NCI-H2029 (cell line): ENCODE measurements around the gene DGUOK.
A peak's percentile ranks its signal among the peaks of the same experiment; 100 is the strongest.
"Not testable (repeated sequence)": the region's sequence is repeated elsewhere in the genome, so short reads cannot be mapped to it uniquely, and the experiment has no call there.

ENCODE experiments used
- DNase-seq: peaks from one replicate; lab custom pipeline; 2025; lab: John Stamatoyannopoulos, UW

The DGUOK gene

DNA sequence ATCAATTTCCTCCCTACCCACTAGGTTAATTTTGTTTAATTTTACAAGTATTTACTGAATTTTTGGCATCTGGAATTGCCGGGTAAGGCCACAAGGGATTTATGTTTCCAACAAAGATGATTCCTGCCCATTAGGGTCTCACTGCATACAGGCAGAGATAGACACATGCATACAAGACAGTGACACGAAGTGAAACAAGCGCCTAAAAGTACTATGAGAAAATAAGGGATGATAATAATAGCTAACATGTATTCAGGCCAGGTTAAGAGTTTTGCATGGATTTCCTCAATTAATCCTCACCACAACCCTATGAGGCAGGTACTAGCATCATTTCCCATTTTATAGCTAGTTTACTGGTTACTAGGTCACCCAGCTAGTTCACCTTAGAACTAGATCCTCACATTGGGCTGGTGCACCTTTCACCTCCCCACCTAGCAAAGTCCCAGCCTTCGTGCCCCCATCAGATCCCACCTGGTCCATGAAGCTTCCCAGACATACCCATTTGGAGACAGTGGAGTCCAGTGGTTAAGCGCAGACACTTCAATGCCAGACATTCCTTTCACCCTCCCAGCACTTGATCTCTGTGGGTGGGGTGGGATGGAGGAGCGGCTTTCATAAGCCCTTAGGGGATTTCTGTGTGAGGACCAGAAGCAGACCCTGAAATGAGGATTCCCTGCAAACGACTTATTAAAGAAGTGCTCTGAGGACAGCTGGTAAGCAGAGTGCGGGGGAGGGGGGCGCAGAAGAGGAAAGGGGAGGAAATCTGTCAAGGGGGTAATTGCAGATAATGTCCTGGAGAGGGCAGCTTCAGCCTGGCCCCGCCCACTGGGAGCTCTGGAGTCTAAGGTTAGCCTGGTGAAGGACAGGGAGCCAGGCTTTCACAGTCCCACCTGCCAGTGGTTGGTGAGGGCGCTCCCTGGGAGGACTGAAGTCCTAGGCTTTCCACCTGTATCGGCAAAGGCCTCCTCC is 5.8 kb upstream of the DGUOK start:
- DNase-seq: peak; percentile 29

- no peak for DNase-seq
These were observed 5.1 kb upstream of the DGUOK start for GRCh38 chr2:73921581-73921980.

DNA sequence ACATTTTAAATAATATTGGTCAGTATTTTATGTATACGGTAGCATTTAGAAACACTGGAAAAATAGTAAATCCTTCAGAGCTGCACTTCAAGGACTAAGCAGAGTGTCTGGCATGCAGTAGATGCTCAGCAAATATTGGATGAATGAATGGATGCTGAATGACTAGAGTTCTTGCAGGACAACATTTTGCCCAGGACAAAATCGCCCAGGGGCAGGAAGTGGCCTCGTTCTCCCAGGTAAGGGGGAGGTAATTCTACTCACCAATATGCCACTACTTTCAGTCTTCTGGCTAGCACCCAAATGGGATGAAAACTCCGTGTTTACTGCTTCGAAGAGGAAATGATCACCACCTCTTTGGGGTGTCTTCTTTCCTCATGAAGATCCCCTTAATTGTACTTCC is 4.0 kb upstream of the DGUOK start:
- DNase-seq: no peak

GRCh38 chr2:73925033-73925704 is 1.5 kb upstream of the DGUOK start:
- no peak for DNase-seq

- DNase-seq: no peak
These were observed 707 bp upstream of the DGUOK start for GRCh38 chr2:73925853-73926492.

DNA sequence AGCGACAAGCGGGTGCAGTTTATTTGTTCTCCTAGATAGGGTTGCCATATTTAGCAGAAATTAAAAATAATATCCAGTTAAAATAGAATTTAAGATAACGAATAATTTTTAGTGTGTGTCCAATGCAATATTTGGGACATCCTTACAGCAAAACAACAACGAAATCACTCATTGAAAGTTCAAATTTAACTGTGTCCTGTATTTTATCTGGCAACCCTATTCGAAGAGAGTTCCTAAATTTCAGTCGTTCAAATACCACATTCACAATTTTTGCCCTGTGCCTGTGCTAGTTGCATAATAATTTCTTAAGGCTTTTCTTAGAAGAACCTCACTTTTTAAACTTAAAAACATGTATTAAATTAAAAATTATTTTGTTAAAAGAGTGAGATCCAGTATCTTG is 664 bp downstream of the DGUOK start:
- DNase-seq: no peak

GRCh38 chr2:73928963-73929347 is 2.3 kb downstream of the DGUOK start:
- no peak for DNase-seq

DNA sequence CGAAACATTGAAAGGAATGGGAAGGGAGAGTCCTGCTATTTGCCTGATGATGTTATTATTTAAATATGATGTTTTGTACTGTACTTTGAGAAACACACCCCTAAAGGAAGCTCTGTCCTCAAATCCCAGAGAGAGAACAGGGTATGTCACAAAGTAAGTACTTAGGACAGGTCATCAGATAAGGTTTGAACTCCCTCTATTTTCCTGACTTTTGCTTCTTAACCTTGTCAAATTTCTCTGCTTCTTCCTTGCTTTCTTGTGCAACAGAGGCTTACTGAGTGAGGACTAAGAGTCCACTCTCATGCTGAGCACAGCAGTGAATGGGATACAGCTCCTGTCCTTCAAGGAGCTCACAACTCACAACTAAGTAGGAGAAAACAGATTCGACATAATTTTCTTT is 3.7 kb downstream of the DGUOK start:
- no peak for DNase-seq

GRCh38 chr2:73931531-73932500 is 5.1 kb downstream of the DGUOK start:
- DNase-seq: no peak

- peak; percentile 34 for DNase-seq
These were observed 6.5 kb downstream of the DGUOK start for GRCh38 chr2:73933194-73933593.

DNA sequence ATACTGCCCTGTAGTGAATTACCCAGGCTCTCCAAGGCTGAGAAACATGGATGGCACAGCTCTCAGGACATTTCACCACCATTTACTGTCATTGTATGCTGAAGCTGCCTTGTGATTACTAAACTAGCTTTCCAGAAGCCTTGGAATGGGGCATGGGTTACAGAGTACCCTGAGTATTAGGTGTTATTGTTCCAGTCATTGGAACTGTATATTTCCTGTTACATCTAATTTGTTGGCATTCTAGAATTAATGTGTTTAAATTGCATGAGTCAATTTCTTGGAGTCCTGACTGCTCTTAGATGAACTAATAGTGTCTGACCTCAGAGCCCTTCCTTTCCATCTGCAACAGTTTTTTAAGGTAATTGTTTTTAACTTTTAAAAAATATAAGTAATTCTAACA is 9.0 kb downstream of the DGUOK start:
- no peak for DNase-seq

GRCh38 chr2:73937103-73937885 is 10.6 kb downstream of the DGUOK start:
- no peak for DNase-seq

- no peak for DNase-seq
These were observed 11.2 kb downstream of the DGUOK start for GRCh38 chr2:73937899-73938298.

- no peak for DNase-seq
These were observed 12.2 kb downstream of the DGUOK start for GRCh38 chr2:73938718-73939352.

- DNase-seq: no peak
These were observed 12.7 kb downstream of the DGUOK start for GRCh38 chr2:73939419-73939818.

DNA sequence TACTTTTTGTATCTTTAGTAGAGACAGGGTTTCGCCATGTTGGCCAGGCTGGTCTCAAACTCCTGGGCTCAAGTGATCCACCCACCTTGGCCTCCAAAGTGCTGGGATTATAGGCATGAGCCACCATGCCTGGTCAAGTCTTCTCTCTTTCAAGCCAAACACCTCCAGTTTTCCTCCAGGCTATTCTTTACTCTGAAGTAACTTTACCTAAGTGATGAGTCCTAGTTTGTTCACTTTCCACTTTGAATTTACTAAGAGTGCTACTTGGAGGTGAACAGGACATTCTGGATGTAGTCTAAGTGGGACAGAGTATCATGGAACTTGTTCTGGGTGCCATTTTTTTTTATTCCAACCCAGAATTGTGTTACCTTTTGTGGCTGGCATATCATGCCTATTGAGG is 13.4 kb downstream of the DGUOK start:
- DNase-seq: not testable (repeated sequence)

DNA sequence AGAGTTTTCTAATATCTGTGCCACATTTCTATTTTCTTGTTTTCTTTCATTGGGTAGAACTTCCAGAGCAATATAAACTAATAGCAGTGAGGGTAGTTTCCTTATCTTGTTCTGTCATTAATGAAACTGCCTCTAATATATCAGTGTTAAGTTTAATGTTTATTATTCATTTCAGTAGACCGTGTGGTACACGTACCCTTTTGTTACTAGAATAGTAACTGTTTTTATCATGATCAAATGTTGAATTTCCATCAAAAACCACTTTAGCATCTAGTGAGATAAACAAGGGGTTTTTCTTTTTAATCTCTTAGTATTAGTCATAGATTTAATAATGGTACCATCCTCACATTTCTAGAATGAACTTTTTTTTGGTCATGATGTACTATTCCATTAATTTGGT is 16.0 kb downstream of the DGUOK start:
- DNase-seq: no peak

- DNase-seq: no peak
These were observed 18.0 kb downstream of the DGUOK start for GRCh38 chr2:73944714-73945113.

DNA sequence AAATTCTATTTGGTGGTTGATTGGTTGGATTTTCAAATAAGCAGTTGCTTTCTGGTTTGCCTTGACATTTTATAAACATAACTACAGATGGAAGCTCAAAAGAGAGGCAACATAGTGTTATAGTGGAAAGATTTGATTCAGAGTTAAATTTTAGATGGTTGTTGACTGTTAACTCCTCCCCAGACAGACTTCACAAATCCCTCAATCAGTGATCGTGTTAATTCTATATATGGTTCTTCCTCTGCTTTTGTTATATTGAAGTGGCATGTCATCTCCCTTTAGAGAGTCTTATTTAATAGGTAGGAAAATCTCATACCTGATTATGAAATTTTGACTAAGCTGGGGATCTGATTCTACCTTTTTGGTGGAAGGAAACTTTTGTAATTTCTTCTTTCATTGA is 19.5 kb downstream of the DGUOK start:
- DNase-seq: no peak

DNA sequence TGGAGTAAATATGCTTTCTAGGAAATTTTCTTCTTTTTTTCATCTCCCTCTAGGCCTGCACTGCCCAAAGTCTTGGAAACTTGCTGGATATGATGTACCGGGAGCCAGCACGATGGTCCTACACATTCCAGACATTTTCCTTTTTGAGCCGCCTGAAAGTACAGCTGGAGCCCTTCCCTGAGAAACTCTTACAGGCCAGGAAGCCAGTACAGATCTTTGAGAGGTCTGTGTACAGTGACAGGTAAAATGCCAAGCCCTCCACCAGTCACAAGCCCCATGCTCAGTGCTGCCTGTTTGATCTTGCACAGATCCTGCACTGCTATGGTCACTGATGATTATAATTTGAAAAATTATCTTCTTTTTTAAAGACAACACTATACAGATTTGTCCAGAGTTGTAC is 20.0 kb downstream of the DGUOK start:
- DNase-seq: no peak
